GM18517 (cell line): ENCODE data around the gene RIT1.

Experiments
- ATAC-seq: cut with Tn5 transposase; IDR thresholded peaks from one replicate; pipeline ENCODE4 v1.9.1; 2021; ENCODE audit warnings: mild to moderate bottlenecking, moderate library complexity; ENCODE audit not compliant: unreplicated experiment

RIT1 gene

GRCh38 chr1:155911156-155912055 is at the start of gene RIT1:
Gene RIT1, minus strand, starts transcription at chr1:155911349. Its CDS starts 588 bp downstream, at chr1:155910761.
- ATAC-seq: peak; percentile 74

- no peak for ATAC-seq
Observed at GRCh38 chr1:155960081-155960745, 49.1 kb upstream of the RIT1 start.

GRCh38 chr1:155957411-155957915 is 46.3 kb upstream of the RIT1 start:
- no peak for ATAC-seq

GRCh38 chr1:155954645-155955044 is 43.5 kb upstream of the RIT1 start:
- ATAC-seq: no peak

GRCh38 chr1:155952505-155952890 is 41.3 kb upstream of the RIT1 start:
- ATAC-seq: no peak

- no peak for ATAC-seq
Observed at GRCh38 chr1:155951753-155952504, 40.8 kb upstream of the RIT1 start.

GRCh38 chr1:155950829-155951228 is 39.7 kb upstream of the RIT1 start:
- ATAC-seq: no peak

- ATAC-seq: no peak
Observed at GRCh38 chr1:155947741-155948140, 36.6 kb upstream of the RIT1 start.

- ATAC-seq: no peak
Observed at GRCh38 chr1:155947292-155947691, 36.1 kb upstream of the RIT1 start.

GRCh38 chr1:155946633-155947219 is 35.6 kb upstream of the RIT1 start:
- peak; percentile 22 for ATAC-seq

GRCh38 chr1:155944444-155944799 is 33.3 kb upstream of the RIT1 start:
- no peak for ATAC-seq

GRCh38 chr1:155942578-155943141 is 31.5 kb upstream of the RIT1 start:
- no peak for ATAC-seq

GRCh38 chr1:155941845-155942531 is 30.8 kb upstream of the RIT1 start:
- no peak for ATAC-seq

- ATAC-seq: no peak
Observed at GRCh38 chr1:155940993-155941844, 30.1 kb upstream of the RIT1 start, which contains the start of gene RXFP4. Gene RXFP4, plus strand, starts transcription at chr1:155941638. Its CDS starts 72 bp downstream, at chr1:155941710.

- no peak for ATAC-seq
Observed at GRCh38 chr1:155940482-155940992, 29.4 kb upstream of the RIT1 start.

GRCh38 chr1:155938220-155938627 is 27.1 kb upstream of the RIT1 start:
- ATAC-seq: no peak

- ATAC-seq: no peak
Observed at GRCh38 chr1:155934936-155935590, 23.9 kb upstream of the RIT1 start.
